ENCODE data around the gene BPIFB1.

Gene BPIFB1

DNA sequence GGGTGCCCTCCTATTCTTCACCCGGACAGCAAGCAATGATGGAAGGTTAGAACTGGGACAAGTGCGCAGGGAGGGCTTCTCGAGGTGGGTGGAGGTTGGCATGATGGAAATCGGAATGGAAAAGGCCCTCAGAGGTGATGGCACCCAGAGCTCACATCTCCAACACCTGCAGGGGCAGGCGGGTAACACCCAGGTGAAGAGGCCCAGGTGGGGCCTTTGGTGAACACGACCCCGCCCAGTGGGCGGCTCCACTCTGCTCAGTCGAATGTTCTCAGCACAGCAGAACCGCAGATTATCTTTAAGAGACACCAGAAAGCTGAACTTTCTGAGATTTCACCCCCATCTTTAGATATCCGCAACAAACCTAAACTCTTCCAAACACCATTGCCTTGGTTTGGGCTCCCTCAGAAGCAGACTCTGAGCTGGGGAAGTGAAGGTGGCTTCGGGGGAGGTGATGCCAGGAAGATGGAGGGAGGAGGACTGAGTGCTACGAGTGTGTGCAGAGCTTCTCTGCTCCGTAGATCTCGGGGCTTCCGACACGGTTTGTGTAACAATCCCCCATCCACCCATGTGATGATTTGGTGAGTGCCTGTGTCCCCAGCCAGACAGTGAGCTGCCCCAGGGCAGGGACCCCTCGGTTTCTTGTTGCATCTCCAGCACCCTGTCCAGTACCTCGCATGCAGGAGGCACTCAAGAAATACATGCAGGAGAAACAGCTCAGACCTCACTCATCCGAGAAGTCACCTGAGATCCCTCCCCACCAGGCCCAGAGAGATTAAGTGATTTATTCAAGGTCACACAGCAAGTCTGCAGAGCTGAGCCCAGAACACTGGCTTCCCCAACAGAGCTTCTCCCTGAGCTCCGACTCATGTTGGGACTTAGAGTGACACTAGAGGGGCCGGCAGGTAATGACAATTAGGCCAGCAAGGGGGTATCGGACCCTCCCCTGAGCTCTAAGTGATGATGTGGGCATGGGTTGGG is 45.4 kb downstream of the BPIFB1 start:
- DNase-seq, result no peak

DNA sequence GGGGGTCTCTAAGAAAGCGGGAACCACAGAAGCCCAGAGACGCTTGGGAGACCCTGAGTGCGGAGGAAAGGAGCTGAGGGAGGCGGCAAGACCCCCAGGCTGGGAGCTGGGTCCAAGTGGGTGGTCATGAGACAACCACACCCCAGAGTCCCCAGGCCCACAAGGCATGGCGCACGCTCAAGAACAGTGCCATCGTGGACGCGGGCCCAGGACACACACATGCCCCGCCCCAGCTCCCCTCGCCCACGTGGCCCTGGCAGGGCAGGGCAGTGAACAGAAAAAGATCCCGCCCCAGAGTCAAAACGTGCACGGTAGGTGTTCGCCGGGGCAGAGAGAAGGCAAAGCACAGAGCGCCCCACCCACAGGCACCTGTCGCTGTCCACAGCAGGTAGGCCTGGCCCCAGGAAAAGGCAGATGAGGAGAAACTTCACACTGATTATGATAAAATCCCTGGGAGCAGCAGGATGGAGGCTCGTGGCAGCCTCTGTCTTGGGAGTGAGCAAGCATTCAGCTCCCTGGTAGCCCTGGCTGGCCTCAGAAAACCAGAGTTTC is 50.0 kb downstream of the BPIFB1 start:
- no peak for DNase-seq

DNA sequence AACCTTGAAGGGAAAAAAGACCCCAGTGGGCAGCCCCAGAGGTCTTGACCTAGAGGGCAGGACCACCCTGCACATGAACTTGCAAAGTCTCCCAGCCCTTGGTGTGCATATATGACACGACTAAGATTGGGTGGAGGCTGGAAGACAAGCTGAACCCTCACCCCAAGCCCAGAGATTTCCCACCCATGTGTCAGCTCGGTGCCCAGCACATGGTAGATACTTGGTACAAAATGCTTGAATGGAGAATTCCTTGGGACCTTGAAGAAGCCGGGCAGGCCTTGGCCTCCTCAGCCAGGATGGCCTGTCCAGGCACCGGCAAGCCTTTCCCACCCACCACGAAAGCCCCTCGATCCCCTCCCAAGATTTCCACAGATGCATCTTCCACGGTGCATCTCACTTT is 50.6 kb downstream of the BPIFB1 start:
- DNase-seq, result no peak

DNA sequence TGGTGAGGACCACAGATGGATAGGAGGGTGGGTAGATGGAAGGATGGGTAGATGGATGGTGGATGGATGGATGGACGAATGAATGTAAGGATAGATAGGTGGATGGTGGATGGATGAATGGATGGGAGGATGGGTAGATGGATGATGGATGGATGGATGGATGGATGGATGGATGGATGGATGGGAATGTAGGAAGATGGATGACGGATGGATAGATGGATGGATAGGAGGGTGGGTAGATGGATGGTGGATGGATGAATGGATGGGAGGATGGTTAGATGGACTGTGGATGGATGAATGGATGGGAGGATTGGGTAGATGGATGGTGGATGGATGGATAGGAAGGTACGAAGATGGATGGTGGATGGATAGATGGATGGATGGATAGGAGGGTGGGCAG is 51.1 kb downstream of the BPIFB1 start:
- no peak for DNase-seq

DNA sequence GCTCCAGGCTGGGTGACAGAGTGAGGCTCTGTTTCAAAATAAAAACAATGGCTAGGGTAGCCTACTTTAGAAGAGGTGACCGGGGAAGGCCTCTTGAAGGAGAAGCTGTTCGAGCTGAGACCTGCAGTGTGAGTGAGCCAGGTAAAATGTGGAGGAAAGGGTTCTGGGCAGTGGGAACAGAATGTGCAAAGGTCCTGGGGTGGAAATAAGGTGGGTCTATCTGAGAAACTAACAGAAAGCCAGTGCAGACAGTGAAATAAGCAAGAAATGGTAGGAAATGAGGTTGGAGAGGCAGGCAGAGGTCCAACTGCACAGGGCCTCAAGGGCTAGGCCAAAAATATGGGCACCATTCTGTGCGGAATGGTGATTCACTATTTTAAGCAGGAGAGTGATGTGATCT is 53.4 kb downstream of the BPIFB1 start:
- DNase-seq, result no peak

DNA sequence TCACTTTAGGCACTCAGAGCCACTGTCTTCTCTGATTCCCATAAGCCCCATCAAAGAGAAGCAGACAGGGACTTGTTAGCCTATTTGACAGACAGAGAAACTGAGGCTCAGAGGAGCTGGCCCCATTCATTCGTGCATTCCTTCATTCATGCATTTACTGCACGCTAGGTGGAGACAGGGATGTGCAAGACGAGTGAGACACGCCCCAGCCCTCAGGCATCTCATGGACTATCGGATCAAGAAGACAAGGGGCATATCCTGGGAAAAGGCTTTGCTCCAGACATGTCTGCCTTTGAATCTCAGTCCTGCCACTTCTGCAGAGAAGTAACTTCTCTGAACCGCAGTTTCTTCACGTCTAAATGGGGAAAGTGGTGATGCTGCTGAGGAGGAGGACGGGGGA is 54.1 kb downstream of the BPIFB1 start:
- DNase-seq, result no peak

DNA sequence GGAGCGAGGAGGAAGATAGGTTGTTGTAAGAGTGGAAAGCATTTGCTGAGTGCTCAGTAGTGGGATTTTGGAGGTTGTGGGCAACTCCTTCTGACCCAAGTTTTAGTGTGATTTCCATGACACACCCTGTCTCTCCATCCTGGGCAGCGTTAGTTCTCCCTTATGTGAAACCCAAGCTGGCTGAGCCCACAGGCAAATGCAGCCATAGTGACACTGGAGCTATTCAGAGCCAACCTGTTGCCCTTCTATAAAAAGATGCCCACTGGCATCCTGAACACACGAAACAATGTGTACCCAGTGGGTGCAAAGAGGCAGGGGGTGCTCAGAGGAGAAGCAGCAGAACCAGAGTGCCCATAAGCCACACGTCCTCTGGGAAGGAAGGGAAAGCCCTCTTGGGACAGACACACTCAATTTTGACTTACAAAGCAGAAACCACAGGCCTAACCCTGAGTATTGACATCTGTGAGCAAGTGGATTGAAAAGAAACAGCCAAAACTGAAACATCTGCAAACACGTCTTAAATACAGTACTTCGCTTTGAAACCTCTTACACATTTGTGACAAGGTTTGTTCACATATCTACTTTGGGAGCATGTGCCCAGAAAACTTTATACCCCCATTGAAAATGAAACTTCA is 54.6 kb downstream of the BPIFB1 start:
- DNase-seq, result no peak

DNA sequence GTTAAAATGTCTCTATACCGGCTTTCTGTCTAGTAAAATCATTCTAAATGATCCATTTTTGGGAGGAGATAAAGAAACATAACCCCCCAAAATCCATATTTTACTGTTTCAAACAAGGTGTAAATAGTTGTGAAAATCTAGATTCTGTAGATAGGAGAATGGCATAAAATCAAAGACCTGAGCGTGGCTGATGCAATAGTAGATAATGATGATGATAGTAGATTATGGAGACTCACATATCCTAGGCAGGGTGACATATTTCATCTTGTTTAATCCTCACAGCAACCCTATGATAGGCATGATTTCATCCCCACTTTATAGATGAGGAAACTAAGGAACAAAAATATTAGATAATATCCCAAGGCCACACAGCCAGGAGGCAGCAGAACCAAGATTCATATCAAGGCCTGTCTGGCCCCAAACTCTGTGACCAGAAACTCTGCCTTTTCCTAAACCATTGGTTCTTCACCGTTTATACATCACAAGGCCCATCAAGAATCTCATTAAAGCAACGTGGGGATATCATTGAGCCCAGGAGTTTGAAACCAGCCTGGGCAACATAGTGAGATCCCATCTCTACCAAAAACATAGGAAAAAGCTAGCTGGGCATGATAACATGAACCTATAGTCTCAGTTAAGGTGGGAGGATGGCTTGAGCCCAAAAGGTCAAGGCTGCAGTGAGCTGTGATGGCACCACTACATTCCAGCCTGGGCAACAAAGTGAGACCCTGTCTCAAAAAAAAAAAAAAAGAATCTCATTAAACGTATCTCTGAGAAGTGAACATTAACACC is 55.6 kb downstream of the BPIFB1 start:
- no peak for DNase-seq

DNA sequence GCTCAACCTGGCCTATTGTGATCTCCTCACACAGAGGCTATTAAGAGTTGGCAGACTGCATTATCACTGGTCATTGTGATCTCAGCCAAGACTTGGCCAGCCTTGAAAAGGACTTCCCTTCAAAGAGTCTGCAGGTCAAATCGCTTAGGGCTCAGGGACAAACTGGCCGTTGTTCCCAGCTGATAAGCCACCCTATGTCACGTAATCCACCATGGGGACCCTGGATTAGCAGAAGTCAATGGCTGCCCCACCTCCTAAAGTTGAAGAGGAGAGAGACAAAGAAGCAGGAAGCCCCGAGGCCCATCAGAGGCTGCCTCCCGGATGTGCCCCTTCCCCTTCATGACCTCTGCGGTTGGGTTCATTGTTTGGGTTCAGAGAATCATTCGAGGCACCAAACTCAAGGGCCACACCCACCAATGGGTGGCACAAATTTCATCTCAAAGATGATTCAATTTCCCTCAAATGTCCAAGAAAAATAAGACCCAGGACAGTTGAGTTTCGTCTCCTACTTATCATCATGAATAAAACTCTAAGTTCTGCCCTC is 56.6 kb downstream of the BPIFB1 start:
- no peak for DNase-seq

DNA sequence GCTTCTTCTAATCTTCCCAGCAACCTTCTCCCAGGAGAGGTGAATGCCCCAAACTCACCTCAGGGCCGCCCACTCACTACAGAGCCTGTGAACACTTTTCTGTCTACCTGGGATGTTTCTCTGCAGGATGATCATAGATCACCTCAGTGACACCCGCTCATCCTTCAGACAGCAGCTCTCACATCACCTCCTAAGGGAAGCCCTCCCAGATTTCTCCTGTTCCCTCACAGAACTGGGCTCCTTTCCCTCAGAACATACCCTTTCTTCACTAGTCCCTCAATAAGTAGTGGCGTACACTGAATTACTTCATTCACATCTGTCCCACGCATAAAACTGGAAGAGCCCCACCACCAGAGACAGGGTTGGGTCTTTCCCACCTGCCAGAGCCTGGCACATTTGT is 60.5 kb downstream of the BPIFB1 start:
- no peak for DNase-seq

DNA sequence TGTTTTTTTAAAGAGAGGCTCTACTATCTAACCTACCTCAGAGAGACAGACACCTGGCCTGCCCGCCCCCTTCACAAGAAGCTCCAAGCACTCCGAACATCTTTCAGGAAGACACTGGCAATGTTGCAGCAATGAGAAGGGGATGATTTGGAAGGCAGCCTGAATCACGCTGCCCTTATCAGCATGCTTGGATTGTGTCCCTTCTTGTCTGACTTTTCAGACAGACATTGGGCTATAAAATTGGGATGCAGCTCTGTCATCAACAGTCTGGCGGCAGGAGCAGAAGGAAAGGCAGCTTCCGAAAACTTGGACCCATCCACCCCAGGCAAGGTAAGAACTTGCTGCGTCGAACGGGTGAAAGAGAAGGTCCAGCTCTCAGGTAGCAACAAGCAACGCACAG is 62.3 kb downstream of the BPIFB1 start:
- no peak for DNase-seq

DNA sequence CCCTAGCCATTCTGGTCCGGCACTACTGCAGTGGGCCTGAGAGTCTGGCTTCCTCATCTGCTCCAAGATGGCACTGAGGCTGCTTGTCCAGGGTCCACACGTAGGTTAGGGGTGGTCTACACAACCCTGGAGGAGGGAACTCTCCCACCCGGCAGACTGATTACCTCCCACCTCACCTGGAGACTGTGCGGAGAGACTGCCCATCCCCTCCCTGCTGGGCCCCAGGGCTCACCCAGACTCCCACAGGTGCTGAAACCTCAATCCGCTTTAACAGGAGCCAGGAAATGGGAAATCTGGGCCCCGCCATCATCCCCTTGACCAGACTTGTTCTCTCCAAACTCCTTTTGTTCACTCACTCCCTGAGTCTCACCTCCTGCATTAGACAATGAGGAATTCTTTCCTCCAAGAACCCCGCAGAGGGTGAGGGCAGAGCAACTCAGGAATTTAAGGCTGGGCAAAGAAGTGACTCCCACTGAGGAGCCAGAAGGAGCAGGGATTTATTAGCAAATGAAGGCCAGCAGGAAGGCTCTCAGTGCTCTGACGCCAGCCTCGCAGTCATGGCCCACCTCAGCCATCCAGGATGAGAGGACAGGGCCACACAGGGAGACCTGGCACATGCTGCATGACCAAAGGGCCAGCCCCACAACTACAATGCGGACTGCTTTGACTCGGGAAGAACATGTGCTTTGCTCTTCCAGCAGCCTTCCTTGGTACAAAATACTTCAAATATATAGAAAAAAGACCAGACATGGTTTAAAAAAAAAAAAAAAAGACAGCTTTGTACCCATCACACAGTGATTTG is 65.3 kb downstream of the BPIFB1 start:
- no peak for DNase-seq

DNA sequence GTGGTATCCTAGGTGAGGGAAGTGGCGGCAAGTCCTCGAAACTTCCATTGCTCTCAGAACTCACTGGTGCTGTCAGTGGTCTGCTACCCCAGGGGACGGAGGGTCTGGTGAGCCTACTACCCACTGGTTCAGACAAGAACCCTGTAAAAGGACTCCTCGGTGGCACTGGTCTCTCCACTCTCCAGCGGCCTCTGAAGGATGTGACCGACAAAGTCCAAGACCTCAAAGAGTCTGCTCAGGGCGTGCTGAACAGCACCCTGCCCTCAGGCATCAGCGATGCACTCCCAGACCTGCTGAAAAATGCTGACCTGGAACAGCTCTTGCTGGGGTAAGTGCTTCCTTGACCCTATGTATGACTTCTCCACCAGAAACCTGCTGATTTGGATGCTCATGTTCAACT is 66.5 kb downstream of the BPIFB1 start:
- no peak for DNase-seq

DNA sequence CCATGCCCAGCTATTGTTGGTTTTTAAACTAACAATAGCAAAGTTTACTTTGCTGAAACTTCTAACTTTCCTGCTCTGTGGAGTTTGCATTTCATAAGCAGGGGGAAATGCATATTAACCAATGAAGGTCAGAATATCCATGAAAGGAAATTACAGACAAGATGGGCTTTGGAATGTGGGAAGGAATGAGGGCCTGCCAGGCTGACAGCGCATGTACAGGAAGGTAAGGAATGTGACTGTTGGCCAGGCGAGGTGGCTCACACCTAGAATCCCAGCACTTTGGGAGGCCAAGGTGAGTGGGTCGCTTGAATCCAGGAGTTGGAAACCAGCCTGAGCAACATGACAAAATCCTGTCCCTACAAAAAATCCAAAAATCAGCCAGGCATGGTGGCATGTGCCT is 68.7 kb downstream of the BPIFB1 start:
- DNase-seq, result no peak

DNA sequence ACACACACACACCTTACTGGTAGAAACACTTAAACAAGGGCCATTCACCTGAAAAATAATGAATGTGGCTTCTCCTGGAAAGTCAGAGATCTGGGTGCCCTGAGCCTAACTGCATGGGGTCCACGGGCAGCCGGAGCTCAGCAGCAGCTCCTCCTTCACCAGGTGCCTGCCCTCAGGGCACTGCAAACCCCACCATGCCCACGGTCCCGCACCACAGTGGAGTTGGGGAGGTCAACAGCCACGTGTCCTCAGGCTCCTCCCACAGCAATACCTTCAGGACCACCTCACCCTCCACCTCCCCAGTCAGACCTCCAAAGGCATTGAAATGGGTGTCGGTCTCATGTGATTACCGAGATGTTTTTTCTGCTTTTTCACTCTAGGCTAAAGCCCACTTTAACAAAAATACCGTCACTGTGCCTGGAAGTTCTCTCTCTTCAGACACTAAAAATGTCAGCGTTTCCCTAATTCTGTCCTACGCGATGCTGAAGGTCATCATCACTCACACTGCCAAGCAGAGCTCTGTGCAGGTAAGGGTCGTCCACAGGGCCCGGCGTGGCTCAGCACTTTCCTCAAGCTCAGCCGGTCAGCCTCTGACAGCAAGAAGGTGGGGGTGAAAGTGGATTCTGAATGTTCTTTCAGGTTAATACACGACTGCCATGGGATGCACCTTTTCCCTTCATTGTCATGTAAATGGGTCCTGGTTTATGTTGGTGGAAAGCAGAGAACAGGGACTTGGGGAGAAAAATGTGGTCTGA is 69.4 kb downstream of the BPIFB1 start:
- DNase-seq, result no peak

DNA sequence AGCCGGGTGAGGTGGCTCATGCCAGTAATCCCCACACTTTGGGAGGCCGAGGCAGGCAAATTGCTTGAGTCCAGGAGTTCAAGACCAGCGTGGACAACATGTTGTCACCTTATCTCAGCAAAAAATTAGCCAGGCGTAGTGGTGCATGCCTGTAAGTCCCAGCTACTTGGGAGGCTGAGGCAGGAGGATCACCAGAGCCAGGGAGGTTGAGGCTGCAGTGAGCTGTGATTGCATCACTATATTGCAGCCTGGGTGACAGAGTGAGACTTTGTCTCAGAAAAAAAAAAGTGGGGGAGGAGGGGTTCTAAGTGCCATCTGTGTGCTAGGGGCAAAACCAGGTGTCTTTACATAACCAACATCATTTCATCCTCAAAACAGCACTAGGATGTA is 70.0 kb downstream of the BPIFB1 start:
- no peak for DNase-seq
